CD4-positive, alpha-beta T cell (primary cell): ENCODE results near the gene DLX4. TPM values are rescaled to one million over a fixed set of nuclear protein-coding genes. Genes with fewer than 3 reads are reported as not detected.

Source experiments
- ATAC-seq: fragments of 200-7000 bp; cut with Tn5 transposase; one replicate; pipeline ENCODE4 v1.10.0; 2022; ENCODE audit warnings: mild to moderate bottlenecking; ENCODE audit not compliant: poor library complexity
- CTCF ChIA-PET: fragments of 350-600 bp; sonication (Branson Sonifier 250); formaldehyde crosslinking; loops from one replicate; lab custom pipeline; 2021; ENCODE audit warnings: antibody characterized with exemption, inconsistent platforms; lab: Charles Lee
- POLR2A ChIA-PET: fragments of 350-600 bp; sonication (Branson Sonifier 250); formaldehyde crosslinking; loops from one replicate; lab custom pipeline; 2021; ENCODE audit warnings: antibody characterized with exemption, inconsistent platforms; lab: Charles Lee
- DNase-seq, 14 experiments: peaks; one replicate each; pipeline ENCODE4 v3.0.0-alpha.2; 2013 to 2020; ENCODE audit warnings: mixed read lengths in 2 of 14
- H3K27ac ChIP-seq, 2 donors: one replicate each; pipeline versions ENCODE4 v1.5.1 to v1.7.0; 2013; ENCODE audit warnings: low read length in 2 of 2, low read depth in 1 of 2, mild to moderate bottlenecking in 1 of 2
- H3K27me3 ChIP-seq, 2 experiments: 1 replicate in 1 of 2; 2 replicates in 1 of 2; pipeline versions ENCODE4 v1.6.1 to v1.7.0; 2013; ENCODE audit warnings: low read length in 2 of 2, control low read depth in 1 of 2, mild to moderate bottlenecking in 1 of 2, moderate library complexity in 1 of 2; ENCODE audit not compliant: insufficient read depth in 2 of 2, control insufficient read depth in 1 of 2
- H3K36me3 ChIP-seq: one replicate; pipeline ENCODE4 v1.6.1; 2013; ENCODE audit warnings: low read length, control low read depth; ENCODE audit not compliant: insufficient read depth
- H3K4me1 ChIP-seq: one replicate; pipeline ENCODE4 v1.6.1; 2013; ENCODE audit warnings: low read length, control low read depth; ENCODE audit not compliant: insufficient read depth
- H3K4me3 ChIP-seq: one replicate; pipeline ENCODE4 v1.5.1; 2013; ENCODE audit warnings: mild to moderate bottlenecking, low read length, moderate library complexity
- H3K9me3 ChIP-seq, 2 experiments: 1 replicate in 1 of 2; 2 replicates in 1 of 2; pipeline versions ENCODE4 v1.6.1 to v1.7.0; 2013; ENCODE audit warnings: low read length in 2 of 2, mild to moderate bottlenecking in 2 of 2, control low read depth in 1 of 2, moderate library complexity in 1 of 2; ENCODE audit not compliant: control insufficient read depth in 1 of 2, insufficient read depth in 1 of 2
- H3K27ac Mint-ChIP-seq: one replicate; pipeline ENCODE4 v1.8.0; 2020; ENCODE audit warnings: mixed read lengths
- H3K27me3 Mint-ChIP-seq: one replicate; pipeline ENCODE4 v1.8.0; 2021; ENCODE audit warnings: mixed read lengths
- H3K36me3 Mint-ChIP-seq: one replicate; pipeline ENCODE4 v1.8.0; 2021; ENCODE audit warnings: low read depth, mixed read lengths
- H3K4me1 Mint-ChIP-seq: one replicate; pipeline ENCODE4 v1.8.0; 2021; ENCODE audit warnings: low read depth, mixed read lengths
- H3K4me3 Mint-ChIP-seq: one replicate; pipeline ENCODE4 v1.8.0; 2020; ENCODE audit warnings: mild to moderate bottlenecking, mixed read lengths
- H3K9me3 Mint-ChIP-seq: one replicate; pipeline ENCODE4 v1.8.0; 2020; ENCODE audit warnings: mixed read lengths
- intact Hi-C, 2 experiments: fragments of 100-400 bp; cut with DNase I in 1 of 2; cut with micrococcal nuclease in 1 of 2; formaldehyde crosslinking; loops; one replicate each; pipeline versions ENCODE4 v1.15.1 to v1.9.0; 2023 to 2025; cut with DNase I, micrococcal nuclease
- total RNA-seq, 174 experiments: library from RNA in 2 of 174; stranded (reverse) in 2 of 174; gene quantifications; one replicate each; pipeline ENCODE4 v1.2.3 and lab custom pipeline; 2021 to 2026
- TF ChIP-seq, protein P1 (sequence below): fragments of 200-600 bp; IDR thresholded peaks from one replicate; pipeline ENCODE4 v1.8.0; 2022; ENCODE audit warnings: antibody characterized with exemption, mild to moderate bottlenecking

DLX4 gene
- total RNA-seq, 2 experiments from 2014 or later: 0.59 to 0.85 TPM

DNA sequence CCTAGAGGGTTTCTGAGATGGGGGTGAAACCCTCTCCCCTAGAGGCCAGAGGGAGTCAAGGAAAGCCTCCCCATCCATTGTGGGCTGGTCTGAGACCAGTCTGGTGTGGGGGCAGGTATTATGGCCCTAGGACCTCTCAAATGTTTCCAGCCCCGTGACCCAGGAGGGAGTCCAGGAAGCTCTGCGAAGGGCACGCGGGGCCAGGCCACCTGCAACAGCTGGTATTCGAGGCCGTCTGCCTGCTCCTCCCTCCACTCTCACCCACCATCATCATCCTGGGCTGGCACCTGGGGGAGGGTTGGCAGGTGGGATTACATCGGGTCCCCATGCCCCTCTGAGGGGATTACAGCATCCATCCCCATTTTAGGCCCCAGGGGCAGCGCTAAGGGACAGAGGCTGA lies 38.1 kb upstream of the DLX4 start:
- Histone ChIP-seq H3K4me1 (no peaks in the 10 kb centered on the region), H3K27ac (no peak overlapping the region), H3K9me3 (peaks cover 0 to 5% of the 10 kb centered on the region in 2 experiments), H3K27me3 (peaks cover 6 to 20% of the 10 kb centered on the region in 2 experiments), H3K36me3 (no peaks in the 10 kb centered on the region), H3K4me3 (no peak overlapping the region)
- ChIA-PET POLR2A (no interaction called here), CTCF (no interaction called here)
- H3K27ac Mint-ChIP-seq: no peak overlapping the region
- ATAC-seq (no peak), DNase-seq (no peak)
- H3K27me3 Mint-ChIP-seq: peaks cover 66% of the 10 kb centered on the region
- H3K36me3 Mint-ChIP-seq: no peaks in the 10 kb centered on the region
- intact Hi-C loops: no loop called here
- H3K4me1 Mint-ChIP-seq: no peaks in the 10 kb centered on the region
- H3K9me3 Mint-ChIP-seq: no peaks in the 10 kb centered on the region
- TF ChIP-seq, protein P1, sequence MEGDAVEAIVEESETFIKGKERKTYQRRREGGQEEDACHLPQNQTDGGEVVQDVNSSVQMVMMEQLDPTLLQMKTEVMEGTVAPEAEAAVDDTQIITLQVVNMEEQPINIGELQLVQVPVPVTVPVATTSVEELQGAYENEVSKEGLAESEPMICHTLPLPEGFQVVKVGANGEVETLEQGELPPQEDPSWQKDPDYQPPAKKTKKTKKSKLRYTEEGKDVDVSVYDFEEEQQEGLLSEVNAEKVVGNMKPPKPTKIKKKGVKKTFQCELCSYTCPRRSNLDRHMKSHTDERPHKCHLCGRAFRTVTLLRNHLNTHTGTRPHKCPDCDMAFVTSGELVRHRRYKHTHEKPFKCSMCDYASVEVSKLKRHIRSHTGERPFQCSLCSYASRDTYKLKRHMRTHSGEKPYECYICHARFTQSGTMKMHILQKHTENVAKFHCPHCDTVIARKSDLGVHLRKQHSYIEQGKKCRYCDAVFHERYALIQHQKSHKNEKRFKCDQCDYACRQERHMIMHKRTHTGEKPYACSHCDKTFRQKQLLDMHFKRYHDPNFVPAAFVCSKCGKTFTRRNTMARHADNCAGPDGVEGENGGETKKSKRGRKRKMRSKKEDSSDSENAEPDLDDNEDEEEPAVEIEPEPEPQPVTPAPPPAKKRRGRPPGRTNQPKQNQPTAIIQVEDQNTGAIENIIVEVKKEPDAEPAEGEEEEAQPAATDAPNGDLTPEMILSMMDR: no peak
- H3K4me3 Mint-ChIP-seq: no peak overlapping the region

DNA sequence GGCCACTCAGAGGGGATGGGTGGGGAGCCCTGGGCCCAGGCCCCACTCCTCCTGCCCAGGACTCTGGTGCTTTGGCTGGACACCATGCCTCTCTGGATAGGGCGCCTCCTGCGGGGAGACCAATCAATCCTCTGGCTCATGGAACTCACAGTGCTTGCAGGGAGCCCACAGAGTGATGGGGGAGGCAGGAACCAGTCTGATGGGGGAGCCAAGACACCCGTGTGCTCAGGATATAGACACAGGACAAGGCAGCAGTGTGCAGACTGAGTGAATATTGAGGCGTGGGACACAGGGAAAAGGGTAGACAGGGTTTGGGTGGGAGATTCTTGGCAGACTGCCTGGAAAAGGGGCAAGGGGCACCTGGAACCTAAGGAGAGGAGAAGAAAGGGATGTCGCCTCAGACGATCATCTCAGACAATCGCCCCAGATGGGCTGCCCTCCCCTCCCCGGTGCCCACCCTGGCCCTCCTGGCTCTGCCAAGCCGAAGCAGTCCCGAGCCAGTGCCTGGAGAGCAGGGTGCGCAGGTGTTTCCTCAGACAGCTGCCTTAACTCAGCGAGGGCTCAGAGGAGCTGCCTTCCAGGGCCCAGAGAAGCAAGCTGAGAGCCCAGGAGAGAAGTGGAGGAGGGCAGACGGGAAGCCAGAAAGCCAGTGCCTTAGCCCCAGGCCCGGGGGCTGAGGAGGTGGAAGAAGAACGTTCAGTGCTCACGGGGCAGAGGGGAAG lies 37.4 kb upstream of the DLX4 start:
- CTCF ChIA-PET: no interaction called here
- POLR2A ChIA-PET: no interaction called here
- ATAC-seq (no peak), DNase-seq (no peak)
- Histone ChIP-seq H3K4me1 (no peaks in the 10 kb centered on the region), H3K27me3 (peaks cover 6 to 20% of the 10 kb centered on the region in 2 experiments), H3K4me3 (no peak overlapping the region), H3K9me3 (peaks cover 0 to 5% of the 10 kb centered on the region in 2 experiments), H3K36me3 (no peaks in the 10 kb centered on the region), H3K27ac (no peak overlapping the region)
- H3K27me3 Mint-ChIP-seq: peaks cover 73% of the 10 kb centered on the region
- H3K36me3 Mint-ChIP-seq: no peaks in the 10 kb centered on the region
- no peak overlapping the region for H3K4me3 Mint-ChIP-seq
- TF ChIP-seq, protein P1: no peak
- H3K9me3 Mint-ChIP-seq: no peaks in the 10 kb centered on the region
- no peaks in the 10 kb centered on the region for H3K4me1 Mint-ChIP-seq
- H3K27ac Mint-ChIP-seq: no peak overlapping the region
- intact Hi-C loops: no loop called here

DNA sequence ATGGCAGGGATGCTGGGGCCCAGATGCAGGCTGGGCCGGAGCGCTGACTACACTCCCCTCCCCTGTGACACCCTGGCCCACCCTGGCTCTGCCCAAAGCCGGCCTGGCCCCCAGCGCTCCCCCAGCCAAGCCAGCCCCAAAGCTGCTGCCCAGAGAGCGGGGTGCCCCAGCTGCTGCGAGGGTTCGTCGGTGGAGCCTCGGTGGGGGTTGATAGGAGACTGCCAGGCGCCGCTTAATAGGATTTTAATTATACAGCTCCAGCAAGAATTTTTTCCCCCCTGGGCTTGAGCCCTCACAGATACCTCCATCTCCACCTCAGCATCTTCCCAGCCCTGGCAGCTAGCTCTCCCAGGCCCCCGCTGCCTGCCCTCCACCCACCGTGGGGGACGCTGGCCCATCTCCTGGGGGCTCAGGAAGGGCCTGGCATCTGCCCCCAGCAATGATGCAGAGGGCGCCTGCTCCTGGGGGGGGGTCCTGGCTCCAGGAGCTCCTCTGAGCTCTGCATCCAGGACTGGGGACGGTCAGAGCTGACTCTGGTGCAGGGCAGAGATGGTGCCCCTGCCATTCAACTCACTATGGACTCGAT lies 36.8 kb upstream of the DLX4 start:
- Mint-ChIP-seq H3K36me3 (no peaks in the 10 kb centered on the region), H3K4me1 (no peaks in the 10 kb centered on the region), H3K9me3 (no peaks in the 10 kb centered on the region), H3K27me3 (peaks cover 71% of the 10 kb centered on the region), H3K4me3 (no peak overlapping the region), H3K27ac (no peak overlapping the region)
- intact Hi-C loops: no loop called here
- H3K36me3 ChIP-seq: no peaks in the 10 kb centered on the region
- peaks cover 6 to 20% of the 10 kb centered on the region in 2 experiments for H3K27me3 ChIP-seq
- H3K4me3 ChIP-seq: no peak overlapping the region
- ChIA-PET POLR2A (no interaction called here), CTCF (no interaction called here)
- TF ChIP-seq, protein P1: no peak
- DNase-seq (no peak), ATAC-seq (no peak)
- H3K4me1 ChIP-seq: no peaks in the 10 kb centered on the region
- no peaks in the 10 kb centered on the region for H3K9me3 ChIP-seq
- H3K27ac ChIP-seq: no peak overlapping the region
